ENCODE results near the gene CCL16.
"Not testable (repeated sequence)": the region's sequence is repeated elsewhere in the genome, so short reads cannot be mapped to it uniquely, and the experiment has no call there.

CCL16 gene

DNA sequence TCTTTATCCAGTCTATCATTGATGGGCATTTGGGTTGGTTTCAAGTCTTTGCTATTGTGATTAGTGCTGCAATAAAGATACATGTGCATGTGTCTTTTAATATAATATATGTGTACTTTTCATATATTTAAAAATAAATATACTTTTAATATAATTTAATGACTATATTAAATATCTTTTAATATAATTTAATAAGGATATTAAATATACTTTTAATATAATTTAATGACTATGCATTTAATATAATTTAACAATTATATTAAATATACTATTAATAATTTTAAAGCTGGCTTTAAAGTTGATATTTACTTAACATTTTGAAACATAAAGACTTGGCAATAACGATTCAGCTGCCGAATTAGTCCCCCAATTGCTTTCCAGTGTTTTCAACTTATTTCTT lies 35.3 kb upstream of the CCL16 start:
- Histone ChIP-seq H3K27ac (ENCODE audit: low read length) (no peak overlapping the region), H3K79me2 (ENCODE audit: insufficient read depth, low read length) (no peaks in the 10 kb centered on the region), H3K9ac (ENCODE audit: low read depth, low read length) (no peak overlapping the region), H2AFZ (ENCODE audit: low read depth, low read length) (no peak overlapping the region), H3K4me3 (ENCODE audit: low read depth in 1 of 2, low read length in 2 of 2) (no peak overlapping the region), H3K36me3 (ENCODE audit: insufficient read depth, low read length) (no peaks in the 10 kb centered on the region), H3K4me1 (ENCODE audit: insufficient read depth, low read length) (no peaks in the 10 kb centered on the region), H4K20me1 (ENCODE audit: insufficient read depth, low read length) (no peaks in the 10 kb centered on the region), H3K4me2 (ENCODE audit: insufficient read depth, low read length) (no peak overlapping the region), H3K27me3 (ENCODE audit: insufficient read depth, low read length, poor library complexity) (peaks cover 10% of the 10 kb centered on the region), H3K9me3 (ENCODE audit: insufficient read depth, low read length, severe bottlenecking) (no peaks in the 10 kb centered on the region)
- ATAC-seq (ENCODE audit: insufficient read depth, low read depth): no peak
- no peak for DNase-seq
- TF ChIP-seq CTCF (IDR thresholded peaks at IDR 0.05; ENCODE audit: borderline replicate concordance, extremely low read depth, low read length, poor library complexity, severe bottlenecking) (no peak), EZH2 (IDR thresholded peaks at IDR 0.05; ENCODE audit: borderline replicate concordance, low read depth, low read length, severe bottlenecking) (no peak)

- H3K79me2 ChIP-seq (ENCODE audit: insufficient read depth, low read length); H3K36me3 ChIP-seq (ENCODE audit: insufficient read depth, low read length); H3K4me2 ChIP-seq (ENCODE audit: insufficient read depth, low read length); H3K4me1 ChIP-seq (ENCODE audit: insufficient read depth, low read length); H3K9me3 ChIP-seq (ENCODE audit: insufficient read depth, low read length, severe bottlenecking); H4K20me1 ChIP-seq (ENCODE audit: insufficient read depth, low read length); H3K27ac ChIP-seq (ENCODE audit: low read length); H3K9ac ChIP-seq (ENCODE audit: low read depth, low read length); H3K4me3 ChIP-seq (ENCODE audit: low read depth in 1 of 2, low read length in 2 of 2); H3K27me3 ChIP-seq (ENCODE audit: insufficient read depth, low read length, poor library complexity); ATAC-seq (ENCODE audit: insufficient read depth, low read depth); H2AFZ ChIP-seq (ENCODE audit: low read depth, low read length); DNase-seq: not testable (repeated sequence)
These were observed 34.6 kb upstream of the CCL16 start for GRCh38 chr17:36015895-36016294.

GRCh38 chr17:36014946-36015345 lies 33.6 kb upstream of the CCL16 start:
- H3K4me3 ChIP-seq (ENCODE audit: low read depth in 1 of 2, low read length in 2 of 2): no peak overlapping the region
- H4K20me1 ChIP-seq (ENCODE audit: insufficient read depth, low read length): no peaks in the 10 kb centered on the region
- no peak overlapping the region for H3K4me2 ChIP-seq (ENCODE audit: insufficient read depth, low read length)
- no peaks in the 10 kb centered on the region for H3K36me3 ChIP-seq (ENCODE audit: insufficient read depth, low read length)
- DNase-seq: no peak
- H3K9ac ChIP-seq (ENCODE audit: low read depth, low read length): no peak overlapping the region
- no peak overlapping the region for H3K27ac ChIP-seq (ENCODE audit: low read length)
- no peaks in the 10 kb centered on the region for H3K9me3 ChIP-seq (ENCODE audit: insufficient read depth, low read length, severe bottlenecking)
- no peak overlapping the region for H2AFZ ChIP-seq (ENCODE audit: low read depth, low read length)
- TF ChIP-seq CTCF (IDR thresholded peaks at IDR 0.05; ENCODE audit: borderline replicate concordance, extremely low read depth, low read length, poor library complexity, severe bottlenecking) (no peak), EZH2 (IDR thresholded peaks at IDR 0.05; ENCODE audit: borderline replicate concordance, low read depth, low read length, severe bottlenecking) (no peak)
- H3K4me1 ChIP-seq (ENCODE audit: insufficient read depth, low read length): no peaks in the 10 kb centered on the region
- H3K79me2 ChIP-seq (ENCODE audit: insufficient read depth, low read length): no peaks in the 10 kb centered on the region
- ATAC-seq (ENCODE audit: insufficient read depth, low read depth): no peak
- H3K27me3 ChIP-seq (ENCODE audit: insufficient read depth, low read length, poor library complexity): peaks cover 10% of the 10 kb centered on the region

DNA sequence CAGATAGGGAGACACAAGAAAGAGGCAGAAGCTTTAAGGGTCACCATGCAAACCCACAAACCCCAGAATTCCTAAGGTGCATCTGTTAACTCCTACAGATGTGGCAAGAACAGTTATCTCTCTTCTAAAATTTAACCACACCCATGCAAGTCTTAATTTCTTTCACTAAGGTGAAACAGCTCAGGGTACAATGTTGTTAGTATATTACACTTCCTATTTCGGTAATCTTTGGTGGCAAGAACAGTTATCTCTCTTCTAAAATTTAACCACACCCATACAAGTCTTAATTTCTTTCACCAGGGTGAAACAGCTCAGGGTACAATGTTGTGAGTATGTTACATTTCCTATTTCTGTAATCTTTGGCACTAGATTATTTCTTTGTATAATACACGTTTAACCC lies 29.9 kb upstream of the CCL16 start:
- Histone ChIP-seq H3K4me1 (ENCODE audit: insufficient read depth, low read length) (no peaks in the 10 kb centered on the region), H4K20me1 (ENCODE audit: insufficient read depth, low read length) (no peaks in the 10 kb centered on the region), H3K36me3 (ENCODE audit: insufficient read depth, low read length) (no peaks in the 10 kb centered on the region), H3K9me3 (ENCODE audit: insufficient read depth, low read length, severe bottlenecking) (peaks cover 4% of the 10 kb centered on the region), H3K4me2 (ENCODE audit: insufficient read depth, low read length) (no peak overlapping the region), H2AFZ (ENCODE audit: low read depth, low read length) (no peak overlapping the region), H3K9ac (ENCODE audit: low read depth, low read length) (no peak overlapping the region), H3K27ac (ENCODE audit: low read length) (no peak overlapping the region), H3K79me2 (ENCODE audit: insufficient read depth, low read length) (no peaks in the 10 kb centered on the region), H3K4me3 (ENCODE audit: low read depth in 1 of 2, low read length in 2 of 2) (no peak overlapping the region), H3K27me3 (ENCODE audit: insufficient read depth, low read length, poor library complexity) (no peaks in the 10 kb centered on the region)
- DNase-seq (no peak), ATAC-seq (ENCODE audit: insufficient read depth, low read depth) (no peak)
- no peak for TF ChIP-seq CTCF (IDR thresholded peaks at IDR 0.05; ENCODE audit: borderline replicate concordance, extremely low read depth, low read length, poor library complexity, severe bottlenecking)
- TF ChIP-seq EZH2 (IDR thresholded peaks at IDR 0.05; ENCODE audit: borderline replicate concordance, low read depth, low read length, severe bottlenecking): no peak

Data from DND-41 (cell line).